Left ventricle myocardium inferior (tissue), 1 donor: ENCODE measurements around the gene A2M. TPM values are rescaled to one million over a fixed set of nuclear protein-coding genes. Genes with fewer than 3 reads are reported as not detected.
A peak's percentile ranks its signal among the peaks of the same experiment; 100 is the strongest.

ENCODE experiments used
- DNase-seq: peaks from one replicate; pipeline ENCODE4 v3.0.0-alpha.2; 2020
- H3K27ac ChIP-seq: fragments of 200-600 bp; replicated peaks from 2 replicates; pipeline ENCODE4 v1.8.0; 2021
- H3K27me3 ChIP-seq: fragments of 200-600 bp; 2 replicates; pipeline ENCODE4 v1.8.0; 2021; ENCODE audit warnings: low read depth
- H3K36me3 ChIP-seq: fragments of 200-600 bp; 2 replicates; pipeline ENCODE4 v1.8.0; 2021
- H3K4me1 ChIP-seq: fragments of 200-600 bp; 2 replicates; pipeline ENCODE4 v1.8.0; 2021
- H3K4me3 ChIP-seq: fragments of 200-600 bp; 2 replicates; pipeline ENCODE4 v1.8.0; 2021; ENCODE audit warnings: mild to moderate bottlenecking, moderate library complexity
- H3K9me3 ChIP-seq: fragments of 200-600 bp; replicated peaks from 2 replicates; pipeline ENCODE4 v1.8.0; 2021
- intact Hi-C: fragments of 100-400 bp; cut with micrococcal nuclease; formaldehyde crosslinking; loops from one replicate; pipeline ENCODE4 v1.11.0; 2022
- total RNA-seq: library from RNA; stranded (reverse); fragmentation: NEBNext Ultra II Directional; extraction: Animal tissue kit (Norgen Biotek cat#: 25700); gene quantifications from one replicate; pipeline ENCODE4 v1.2.1, GENCODE V29; 2021
- TF ChIP-seq, protein P1 (sequence below): fragments of 200-600 bp; IDR thresholded peaks from 2 replicates; pipeline ENCODE4 v1.8.0; 2021; ENCODE audit warnings: antibody characterized with exemption, mild to moderate bottlenecking, borderline replicate concordance
- donor health status: DM: no; HTN: yes; CAD: no; lungs with severe emphysema.

A2M gene
- total RNA-seq, 1 donor from 2014 or later: 502 TPM

DNA sequence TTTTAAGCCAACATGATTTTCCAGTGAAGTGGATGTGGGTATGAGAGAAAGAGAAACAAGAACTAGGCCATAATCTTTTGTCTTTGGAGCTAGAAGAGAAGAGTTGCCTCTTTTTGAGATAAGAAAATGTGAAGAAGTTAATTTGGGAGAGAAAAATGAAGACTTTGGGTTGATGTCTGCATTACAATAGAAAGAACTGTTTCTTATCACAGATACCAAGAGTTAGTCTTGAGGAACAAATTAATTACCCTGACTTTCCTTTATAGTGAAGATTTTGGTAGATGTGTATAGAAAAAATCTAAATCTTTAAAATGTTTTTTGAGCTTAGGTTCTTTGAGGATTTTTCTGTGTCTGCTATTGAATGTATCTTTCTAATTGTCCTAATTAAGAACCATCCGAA is 4.2 kb downstream of the A2M start:
- peak overlapping the region; percentile 0 for H3K27ac ChIP-seq
- intact Hi-C loops: no loop called here

DNA sequence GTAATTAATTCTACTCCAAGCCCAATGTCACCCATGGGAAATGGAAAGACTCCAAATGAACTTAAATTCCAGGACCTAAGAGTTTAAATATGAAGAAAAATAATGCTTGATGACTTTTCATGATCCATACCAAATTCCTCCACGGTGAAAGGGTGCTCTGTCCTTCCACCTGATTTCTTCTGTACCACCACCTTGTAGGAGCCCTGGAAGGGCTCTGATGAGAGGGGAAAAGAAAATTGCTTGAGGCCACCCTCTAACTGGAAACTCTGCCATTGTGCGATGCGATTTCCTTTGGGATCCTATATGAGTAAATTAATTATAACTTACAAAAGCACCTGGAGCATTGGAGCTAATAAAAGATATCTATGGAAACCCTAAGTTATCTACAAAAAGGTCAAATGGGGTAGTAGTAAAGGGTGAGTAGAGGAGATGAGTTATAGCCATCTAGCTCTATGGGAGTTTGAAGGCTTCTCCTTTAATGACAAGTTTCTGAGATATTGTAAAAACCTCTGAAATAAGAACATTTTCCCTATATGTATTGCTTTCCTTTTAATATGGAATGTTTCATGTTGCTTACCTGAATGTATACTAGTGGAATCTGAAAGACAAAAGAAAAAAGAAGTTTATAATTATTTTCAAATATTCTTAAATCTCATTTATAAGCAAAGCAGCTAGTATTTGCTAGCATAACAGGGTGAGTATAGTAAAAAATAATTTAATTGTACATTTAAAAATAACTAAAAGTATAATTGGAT is 5.8 kb downstream of the A2M start:
- no peak for DNase-seq
- Histone ChIP-seq H3K27me3 (no peaks in the 10 kb centered on the region), H3K4me1 (peaks cover 51% of the 10 kb centered on the region), H3K27ac (no peak overlapping the region), H3K9me3 (no peaks in the 10 kb centered on the region), H3K4me3 (no peak overlapping the region), H3K36me3 (peaks cover 84% of the 10 kb centered on the region)
- TF ChIP-seq, protein P1, sequence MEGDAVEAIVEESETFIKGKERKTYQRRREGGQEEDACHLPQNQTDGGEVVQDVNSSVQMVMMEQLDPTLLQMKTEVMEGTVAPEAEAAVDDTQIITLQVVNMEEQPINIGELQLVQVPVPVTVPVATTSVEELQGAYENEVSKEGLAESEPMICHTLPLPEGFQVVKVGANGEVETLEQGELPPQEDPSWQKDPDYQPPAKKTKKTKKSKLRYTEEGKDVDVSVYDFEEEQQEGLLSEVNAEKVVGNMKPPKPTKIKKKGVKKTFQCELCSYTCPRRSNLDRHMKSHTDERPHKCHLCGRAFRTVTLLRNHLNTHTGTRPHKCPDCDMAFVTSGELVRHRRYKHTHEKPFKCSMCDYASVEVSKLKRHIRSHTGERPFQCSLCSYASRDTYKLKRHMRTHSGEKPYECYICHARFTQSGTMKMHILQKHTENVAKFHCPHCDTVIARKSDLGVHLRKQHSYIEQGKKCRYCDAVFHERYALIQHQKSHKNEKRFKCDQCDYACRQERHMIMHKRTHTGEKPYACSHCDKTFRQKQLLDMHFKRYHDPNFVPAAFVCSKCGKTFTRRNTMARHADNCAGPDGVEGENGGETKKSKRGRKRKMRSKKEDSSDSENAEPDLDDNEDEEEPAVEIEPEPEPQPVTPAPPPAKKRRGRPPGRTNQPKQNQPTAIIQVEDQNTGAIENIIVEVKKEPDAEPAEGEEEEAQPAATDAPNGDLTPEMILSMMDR: no peak
- intact Hi-C loops: loop anchor here (5.0 kb wide), 1 partner anchor 338 kb away; no protein-coding TSS in a partner anchor

More for the DNA sequence above, 4.2 kb downstream of the A2M start:
- Histone ChIP-seq H3K27me3 (no peaks in the 10 kb centered on the region), H3K4me3 (peak overlapping the region; percentile 70), H3K9me3 (no peaks in the 10 kb centered on the region), H3K4me1 (peaks cover 61% of the 10 kb centered on the region), H3K36me3 (peaks cover 67% of the 10 kb centered on the region)
- TF ChIP-seq, protein P1: no peak
- no peak for DNase-seq

DNA sequence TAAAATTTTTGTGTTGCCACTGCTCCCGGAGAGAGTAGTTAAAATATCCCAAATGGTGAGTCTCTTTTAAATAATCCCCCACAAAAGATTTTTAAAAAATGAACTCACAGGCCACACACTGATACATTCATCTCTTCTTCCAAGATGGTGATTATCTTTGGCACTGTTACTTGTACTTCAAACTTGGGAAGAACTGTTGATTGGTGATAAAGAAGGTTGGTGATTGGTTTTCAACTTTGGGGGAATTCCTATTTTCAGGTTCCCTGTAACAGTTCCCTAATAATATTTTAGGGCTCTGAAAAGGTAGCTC is 6.6 kb downstream of the A2M start:
- Histone ChIP-seq H3K36me3 (peaks cover 91% of the 10 kb centered on the region), H3K27ac (no peak overlapping the region), H3K4me3 (no peak overlapping the region), H3K9me3 (no peaks in the 10 kb centered on the region), H3K4me1 (peaks cover 51% of the 10 kb centered on the region), H3K27me3 (no peaks in the 10 kb centered on the region)
- DNase-seq: no peak
- intact Hi-C loops: loop anchor here (5.0 kb wide), 1 partner anchor 337 kb away; no protein-coding TSS in a partner anchor
- TF ChIP-seq, protein P1: no peak

DNA sequence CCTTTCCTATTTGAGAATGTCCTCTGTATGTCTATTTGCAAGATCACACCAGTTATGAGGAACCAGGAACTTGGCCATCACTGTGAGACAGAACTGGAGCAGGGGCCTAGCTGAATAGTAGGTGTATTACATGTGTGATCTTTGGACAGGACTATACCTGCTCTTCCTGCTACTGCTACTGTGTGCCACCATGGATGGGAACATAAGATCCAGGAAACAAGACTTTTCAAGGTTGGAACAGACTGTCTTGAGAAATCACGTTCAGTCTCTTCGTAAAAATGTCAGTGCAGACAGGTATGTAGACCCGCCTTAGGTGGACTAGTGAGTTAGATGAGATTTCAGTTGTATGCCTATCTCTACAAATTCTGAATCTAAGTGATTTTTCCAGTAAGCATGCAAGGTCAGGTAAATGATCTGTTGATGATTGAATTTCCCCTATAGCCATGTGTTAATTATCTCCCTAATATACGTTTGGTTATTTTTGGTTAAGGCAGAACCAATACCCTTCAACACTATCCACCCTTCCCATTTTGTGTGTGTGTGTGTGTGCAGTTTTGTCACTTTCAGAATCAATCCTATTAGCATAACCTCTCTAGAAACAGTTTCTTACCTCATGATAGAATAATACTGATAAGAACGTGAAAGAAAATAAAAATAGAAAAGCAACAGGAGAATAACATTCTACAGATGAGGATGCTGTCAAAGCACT is 7.1 kb downstream of the A2M start:
- Histone ChIP-seq H3K27me3 (no peaks in the 10 kb centered on the region), H3K4me3 (no peak overlapping the region), H3K36me3 (peaks cover 96% of the 10 kb centered on the region), H3K9me3 (no peaks in the 10 kb centered on the region), H3K4me1 (peaks cover 46% of the 10 kb centered on the region), H3K27ac (no peak overlapping the region)
- intact Hi-C loops: loop anchor here (5.0 kb wide), 1 partner anchor 336 kb away; no protein-coding TSS in a partner anchor
- DNase-seq: no peak
- TF ChIP-seq, protein P1: no peak

- Histone ChIP-seq H3K4me1 (peaks cover 34% of the 10 kb centered on the region), H3K27me3 (no peaks in the 10 kb centered on the region), H3K27ac (peak overlapping the region; percentile 29), H3K36me3 (peaks cover 98% of the 10 kb centered on the region), H3K4me3 (no peak overlapping the region), H3K9me3 (no peaks in the 10 kb centered on the region)
- no peak for DNase-seq
- intact Hi-C loops: loop anchor here (5.0 kb wide), 1 partner anchor 335 kb away; no protein-coding TSS in a partner anchor
- TF ChIP-seq, protein P1: no peak
Observed at GRCh38 chr12:9107542-9107873, 8.2 kb downstream of the A2M start.
